ENCODE measurements around the gene CPTP. TPM values are rescaled to one million over a fixed set of nuclear protein-coding genes. Genes with fewer than 3 reads are reported as not detected.

CPTP gene
- total RNA-seq, 2 donors from 2014 or later = 14.3 to 15.7 TPM

- DNase-seq (no peak), ATAC-seq (no peak)
- Mint-ChIP-seq H3K27ac (peak overlapping the region; percentile 49), H3K27me3 (no peaks in the 10 kb centered on the region), H3K36me3 (ENCODE audit: low read depth) (peaks cover 4% of the 10 kb centered on the region), H3K4me3 (peak overlapping the region; percentile 94), H3K4me1 (peaks cover 14% of the 10 kb centered on the region)
- H3K9me3 ChIP-seq (ENCODE audit: control insufficient read depth, low read length, poor library complexity, severe bottlenecking) = no peaks in the 10 kb centered on the region
Observed at GRCh38 chr1:1325288-1326074, 879 bp downstream of the CPTP start.

GRCh38 chr1:1326075-1326605 lies 1.5 kb downstream of the CPTP start:
- H3K4me1 Mint-ChIP-seq = peaks cover 14% of the 10 kb centered on the region
- H3K27me3 Mint-ChIP-seq = no peaks in the 10 kb centered on the region
- ATAC-seq (no peak), DNase-seq (no peak)
- H3K36me3 Mint-ChIP-seq (ENCODE audit: low read depth) = peaks cover 4% of the 10 kb centered on the region
- H3K4me3 Mint-ChIP-seq = peak overlapping the region; percentile 94
- H3K27ac Mint-ChIP-seq = peak overlapping the region; percentile 49
- H3K9me3 ChIP-seq (ENCODE audit: control insufficient read depth, low read length, poor library complexity, severe bottlenecking) = no peaks in the 10 kb centered on the region

GRCh38 chr1:1327291-1327690 lies 2.7 kb downstream of the CPTP start:
- Mint-ChIP-seq H3K4me1 (peaks cover 14% of the 10 kb centered on the region), H3K27ac (no peak overlapping the region), H3K27me3 (no peaks in the 10 kb centered on the region), H3K4me3 (peak overlapping the region; percentile 49), H3K36me3 (ENCODE audit: low read depth) (peaks cover 2% of the 10 kb centered on the region)
- no peaks in the 10 kb centered on the region for H3K9me3 ChIP-seq (ENCODE audit: control insufficient read depth, low read length, poor library complexity, severe bottlenecking)
- ATAC-seq (no peak), DNase-seq (no peak)

- no peak overlapping the region for H3K27ac Mint-ChIP-seq
- DNase-seq (no peak), ATAC-seq (no peak)
- H3K36me3 Mint-ChIP-seq (ENCODE audit: low read depth) = peaks cover 2% of the 10 kb centered on the region
- H3K27me3 Mint-ChIP-seq = no peaks in the 10 kb centered on the region
- no peak overlapping the region for H3K4me3 Mint-ChIP-seq
- H3K4me1 Mint-ChIP-seq = peaks cover 13% of the 10 kb centered on the region
- H3K9me3 ChIP-seq (ENCODE audit: control insufficient read depth, low read length, poor library complexity, severe bottlenecking) = no peaks in the 10 kb centered on the region
Observed at GRCh38 chr1:1328254-1328653, 3.7 kb downstream of the CPTP start.

GRCh38 chr1:1329304-1330210 lies 5.0 kb downstream of the CPTP start:
- Mint-ChIP-seq H3K4me1 (peaks cover 10% of the 10 kb centered on the region), H3K4me3 (no peak overlapping the region), H3K36me3 (ENCODE audit: low read depth) (no peaks in the 10 kb centered on the region), H3K27me3 (no peaks in the 10 kb centered on the region), H3K27ac (no peak overlapping the region)
- no peak for DNase-seq
- H3K9me3 ChIP-seq (ENCODE audit: control insufficient read depth, low read length, poor library complexity, severe bottlenecking) = no peaks in the 10 kb centered on the region
- no peak for ATAC-seq

GRCh38 chr1:1330366-1331067 lies 5.9 kb downstream of the CPTP start:
- ATAC-seq (no peak), DNase-seq (no peak)
- Mint-ChIP-seq H3K27me3 (no peaks in the 10 kb centered on the region), H3K27ac (no peak overlapping the region), H3K4me3 (no peak overlapping the region), H3K4me1 (peaks cover 10% of the 10 kb centered on the region), H3K36me3 (ENCODE audit: low read depth) (no peaks in the 10 kb centered on the region)
- H3K9me3 ChIP-seq (ENCODE audit: control insufficient read depth, low read length, poor library complexity, severe bottlenecking) = no peaks in the 10 kb centered on the region

- Mint-ChIP-seq H3K27me3 (no peaks in the 10 kb centered on the region), H3K27ac (no peak within 1 kb of the TSS), H3K36me3 (ENCODE audit: low read depth) (no peaks in the 10 kb centered on the region), H3K4me1 (peaks cover 3% of the 10 kb centered on the region), H3K4me3 (no peak within 1 kb of the TSS)
- no peaks in the 10 kb centered on the region for H3K9me3 ChIP-seq (ENCODE audit: control insufficient read depth, low read length, poor library complexity, severe bottlenecking)
- ATAC-seq = no peak
- DNase-seq = no peak
Observed at GRCh38 chr1:1331068-1331965, 6.7 kb downstream of the CPTP start, which contains the start of gene TAS1R3. TSS of gene TAS1R3 (plus strand) at chr1:1331280. CDS start at chr1:1331346, 66 bp downstream.

- Mint-ChIP-seq H3K36me3 (ENCODE audit: low read depth) (no peaks in the 10 kb centered on the region), H3K4me3 (no peak overlapping the region), H3K27me3 (no peaks in the 10 kb centered on the region), H3K27ac (no peak overlapping the region), H3K4me1 (peaks cover 3% of the 10 kb centered on the region)
- DNase-seq = no peak
- H3K9me3 ChIP-seq (ENCODE audit: control insufficient read depth, low read length, poor library complexity, severe bottlenecking) = no peaks in the 10 kb centered on the region
- no peak for ATAC-seq
Observed at GRCh38 chr1:1332031-1332755, 7.6 kb downstream of the CPTP start.

- H3K27ac Mint-ChIP-seq = no peak overlapping the region
- ATAC-seq (no peak), DNase-seq (no peak)
- H3K4me3 Mint-ChIP-seq = no peak overlapping the region
- H3K4me1 Mint-ChIP-seq = peaks cover 3% of the 10 kb centered on the region
- H3K27me3 Mint-ChIP-seq = no peaks in the 10 kb centered on the region
- no peaks in the 10 kb centered on the region for H3K36me3 Mint-ChIP-seq (ENCODE audit: low read depth)
- H3K9me3 ChIP-seq (ENCODE audit: control insufficient read depth, low read length, poor library complexity, severe bottlenecking) = no peaks in the 10 kb centered on the region
Observed at GRCh38 chr1:1332774-1333480, 8.3 kb downstream of the CPTP start.

- peaks cover 3% of the 10 kb centered on the region for H3K4me1 Mint-ChIP-seq
- H3K9me3 ChIP-seq (ENCODE audit: control insufficient read depth, low read length, poor library complexity, severe bottlenecking) = no peaks in the 10 kb centered on the region
- no peak for DNase-seq
- no peak overlapping the region for H3K4me3 Mint-ChIP-seq
- no peak for ATAC-seq
- no peaks in the 10 kb centered on the region for H3K27me3 Mint-ChIP-seq
- H3K36me3 Mint-ChIP-seq (ENCODE audit: low read depth) = no peaks in the 10 kb centered on the region
- H3K27ac Mint-ChIP-seq = no peak overlapping the region
Observed at GRCh38 chr1:1333551-1334241, 9.1 kb downstream of the CPTP start.

GRCh38 chr1:1334835-1335234 lies 10.2 kb downstream of the CPTP start:
- Mint-ChIP-seq H3K27ac (no peak overlapping the region), H3K4me1 (peaks cover 3% of the 10 kb centered on the region), H3K4me3 (no peak overlapping the region), H3K36me3 (ENCODE audit: low read depth) (no peaks in the 10 kb centered on the region), H3K27me3 (no peaks in the 10 kb centered on the region)
- no peaks in the 10 kb centered on the region for H3K9me3 ChIP-seq (ENCODE audit: control insufficient read depth, low read length, poor library complexity, severe bottlenecking)
- DNase-seq (no peak), ATAC-seq (no peak)

Data from T-helper 17 cell (primary cell).